ENCODE measurements around the gene ERAP2.

The ERAP2 gene

DNA sequence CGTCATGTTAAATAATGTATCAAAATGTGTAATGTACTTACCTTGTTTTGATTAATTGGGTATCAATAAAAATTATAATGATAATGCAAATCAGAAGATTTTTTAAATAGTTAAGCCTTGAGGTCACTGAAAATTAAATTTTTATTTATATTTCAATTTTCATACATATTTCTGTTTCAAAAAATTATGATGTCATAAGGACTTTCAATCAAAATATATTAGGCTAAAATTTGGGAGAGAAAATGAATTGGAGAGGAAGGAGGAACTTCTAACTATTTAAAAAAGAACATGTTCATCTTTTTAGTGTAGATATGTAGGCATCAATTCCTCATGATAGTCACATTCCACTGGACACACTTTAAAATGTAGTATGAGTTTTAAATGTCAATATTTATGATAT lies 39.5 kb upstream of the ERAP2 start:
- H3K27me3 ChIP-seq (ENCODE audit: control insufficient read depth in 3 of 3, insufficient read depth in 3 of 3, low read depth in 1 of 3, low read length in 3 of 3) = peaks cover 0 to 4% (median 0%) of the 10 kb centered on the region in 3 experiments
- no peak overlapping the region for H2BK12ac ChIP-seq (ENCODE audit: low read length)
- no peak overlapping the region for H3K9ac ChIP-seq (ENCODE audit: low read depth, low read length, poor library complexity)
- no peaks in the 10 kb centered on the region for H3K36me3 ChIP-seq (replicated peaks in 1 of 2; ENCODE audit: control insufficient read depth in 2 of 2, insufficient read depth in 2 of 2, low read length in 2 of 2)
- no peak overlapping the region for H3K4me3 ChIP-seq (ENCODE audit: low read length in 2 of 2)
- H3K23ac ChIP-seq (ENCODE audit: low read depth, low read length, poor library complexity) = no peak overlapping the region
- no peak overlapping the region for H2AK5ac ChIP-seq (ENCODE audit: low read depth, low read length)
- no peaks in the 10 kb centered on the region for H3K4me1 ChIP-seq (ENCODE audit: control insufficient read depth in 2 of 2, insufficient read depth in 1 of 2, low read depth in 1 of 2, low read length in 2 of 2)
- no peak overlapping the region for H2AFZ ChIP-seq (ENCODE audit: low read length)
- no peaks in the 10 kb centered on the region for H3K9me3 ChIP-seq (replicated peaks in 1 of 2; ENCODE audit: control insufficient read depth in 2 of 2, insufficient read depth in 1 of 2, low read depth in 1 of 2, low read length in 2 of 2)
- H2BK15ac ChIP-seq (ENCODE audit: low read length) = no peak overlapping the region
- no peaks in the 10 kb centered on the region for H3K79me1 ChIP-seq (ENCODE audit: low read depth, low read length)
- H3K27ac ChIP-seq (replicated peaks; ENCODE audit: low read length) = no peak overlapping the region
- no peak for DNase-seq (ENCODE audit: low spot score)
- no peak overlapping the region for H3K4me2 ChIP-seq (ENCODE audit: insufficient read depth, low read length, poor library complexity, severe bottlenecking)
- H3K18ac ChIP-seq (ENCODE audit: low read length) = no peak overlapping the region
- no peak overlapping the region for H3K14ac ChIP-seq (ENCODE audit: low read length)
- H4K8ac ChIP-seq (ENCODE audit: low read depth, low read length) = no peak overlapping the region
- no peak overlapping the region for H2BK120ac ChIP-seq (ENCODE audit: low read depth, low read length)
- no peak overlapping the region for H4K91ac ChIP-seq (ENCODE audit: low read depth, low read length, poor library complexity)
- no peak overlapping the region for H3K4ac ChIP-seq (ENCODE audit: low read length)
- no peak overlapping the region for H2BK5ac ChIP-seq (ENCODE audit: low read length)
- no CpG with 5 or more reads among the region's 1 CpG for WGBS, 2 donors (ENCODE audit: extremely low coverage in 2 of 2, insufficient read length in 2 of 2, insufficient replicate concordance in 1 of 2)

DNA sequence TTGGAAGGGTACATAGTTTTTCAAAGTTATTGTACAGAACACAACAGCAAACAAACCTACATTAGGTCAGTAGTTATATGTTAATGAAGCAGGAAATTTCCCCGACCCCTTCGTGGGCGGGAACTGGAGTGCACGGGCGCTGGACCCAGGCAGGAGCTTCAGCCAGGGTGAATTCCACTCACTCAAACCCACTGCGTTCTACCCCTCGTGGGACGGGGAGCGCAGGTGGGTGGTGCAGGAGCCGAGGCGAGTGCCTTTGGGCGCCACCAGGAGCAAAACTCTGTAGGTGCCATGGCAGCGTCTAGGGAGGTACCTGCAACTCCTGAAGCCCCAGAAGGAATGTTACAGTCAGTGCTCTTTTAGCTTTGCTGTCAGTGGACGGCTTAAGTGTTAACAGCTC lies 39.0 kb upstream of the ERAP2 start:
- no peak overlapping the region for H3K4me2 ChIP-seq (ENCODE audit: insufficient read depth, low read length, poor library complexity, severe bottlenecking)
- no peak overlapping the region for H4K8ac ChIP-seq (ENCODE audit: low read depth, low read length)
- H3K9ac ChIP-seq (ENCODE audit: low read depth, low read length, poor library complexity) = no peak overlapping the region
- H3K14ac ChIP-seq (ENCODE audit: low read length) = no peak overlapping the region
- H3K4ac ChIP-seq (ENCODE audit: low read length) = no peak overlapping the region
- H3K36me3 ChIP-seq (replicated peaks in 1 of 2; ENCODE audit: control insufficient read depth in 2 of 2, insufficient read depth in 2 of 2, low read length in 2 of 2) = no peaks in the 10 kb centered on the region
- H2AK5ac ChIP-seq (ENCODE audit: low read depth, low read length) = no peak overlapping the region
- H3K18ac ChIP-seq (ENCODE audit: low read length) = no peak overlapping the region
- no peak overlapping the region for H2BK5ac ChIP-seq (ENCODE audit: low read length)
- no CpG with 5 or more reads among the region's 14 CpGs for WGBS, 2 donors (ENCODE audit: extremely low coverage in 2 of 2, insufficient read length in 2 of 2, insufficient replicate concordance in 1 of 2)
- H3K23ac ChIP-seq (ENCODE audit: low read depth, low read length, poor library complexity) = no peak overlapping the region
- H2BK12ac ChIP-seq (ENCODE audit: low read length) = no peak overlapping the region
- H2BK15ac ChIP-seq (ENCODE audit: low read length) = no peak overlapping the region
- no peaks in the 10 kb centered on the region for H3K9me3 ChIP-seq (replicated peaks in 1 of 2; ENCODE audit: control insufficient read depth in 2 of 2, insufficient read depth in 1 of 2, low read depth in 1 of 2, low read length in 2 of 2)
- H3K4me1 ChIP-seq (ENCODE audit: control insufficient read depth in 2 of 2, insufficient read depth in 1 of 2, low read depth in 1 of 2, low read length in 2 of 2) = no peaks in the 10 kb centered on the region
- H2AFZ ChIP-seq (ENCODE audit: low read length) = no peak overlapping the region
- no peak overlapping the region for H2BK120ac ChIP-seq (ENCODE audit: low read depth, low read length)
- H4K91ac ChIP-seq (ENCODE audit: low read depth, low read length, poor library complexity) = no peak overlapping the region
- no peak overlapping the region for H3K27ac ChIP-seq (replicated peaks; ENCODE audit: low read length)
- H3K4me3 ChIP-seq (ENCODE audit: low read length in 2 of 2) = no peak overlapping the region
- H3K79me1 ChIP-seq (ENCODE audit: low read depth, low read length) = no peaks in the 10 kb centered on the region
- peaks cover 0 to 4% (median 0%) of the 10 kb centered on the region in 3 experiments for H3K27me3 ChIP-seq (ENCODE audit: control insufficient read depth in 3 of 3, insufficient read depth in 3 of 3, low read depth in 1 of 3, low read length in 3 of 3)
- no peak for DNase-seq (ENCODE audit: low spot score)

DNA sequence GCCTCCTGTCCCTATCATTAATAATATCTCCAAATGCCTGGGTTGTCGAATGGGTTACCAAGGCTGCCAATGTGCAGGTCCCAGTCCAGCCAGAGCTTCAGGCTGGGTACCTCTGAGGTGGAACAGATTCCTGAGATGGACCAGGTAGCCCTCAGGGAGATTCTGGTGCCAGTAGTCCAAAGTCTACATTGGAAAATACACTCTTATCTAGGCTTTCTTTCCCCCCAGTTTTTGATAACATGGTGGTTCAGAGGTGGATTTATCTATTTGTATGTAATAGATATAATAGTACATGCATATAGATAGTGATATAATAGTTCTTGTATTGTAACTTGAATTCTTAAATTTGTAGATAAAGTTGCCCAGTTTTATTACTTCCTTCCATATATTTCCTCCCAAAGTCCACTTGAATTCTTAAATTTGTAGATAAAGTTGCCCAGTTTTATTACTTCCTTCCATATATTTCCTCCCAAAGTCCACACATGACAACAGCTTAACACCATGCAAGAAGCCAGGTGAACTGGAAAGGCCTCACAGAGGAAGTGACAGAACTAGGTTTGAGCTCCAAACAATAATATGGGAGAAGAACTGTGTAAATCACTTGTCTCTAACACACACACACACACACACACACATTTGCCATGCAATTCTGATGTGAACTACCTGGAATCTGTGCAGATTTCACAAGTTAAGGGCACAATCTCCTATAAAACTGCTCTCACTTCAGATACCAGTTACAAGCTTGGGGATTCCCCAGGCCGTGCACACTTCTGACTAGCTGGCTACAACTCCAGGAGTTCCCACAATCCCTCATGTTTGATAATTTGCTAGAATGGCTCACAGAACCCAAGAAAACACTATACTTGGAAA lies 37.9 kb upstream of the ERAP2 start:
- Histone ChIP-seq H3K4ac (ENCODE audit: low read length) (no peak overlapping the region), H3K27ac (replicated peaks; ENCODE audit: low read length) (no peak overlapping the region), H2BK12ac (ENCODE audit: low read length) (no peak overlapping the region), H3K4me3 (ENCODE audit: low read length in 2 of 2) (no peak overlapping the region), H3K36me3 (replicated peaks in 1 of 2; ENCODE audit: control insufficient read depth in 2 of 2, insufficient read depth in 2 of 2, low read length in 2 of 2) (no peaks in the 10 kb centered on the region), H3K23ac (ENCODE audit: low read depth, low read length, poor library complexity) (no peak overlapping the region), H3K18ac (ENCODE audit: low read length) (no peak overlapping the region), H2AFZ (ENCODE audit: low read length) (peak overlapping the region; percentile 2), H3K9ac (ENCODE audit: low read depth, low read length, poor library complexity) (no peak overlapping the region), H2BK5ac (ENCODE audit: low read length) (no peak overlapping the region), H2BK120ac (ENCODE audit: low read depth, low read length) (no peak overlapping the region), H3K79me1 (ENCODE audit: low read depth, low read length) (no peaks in the 10 kb centered on the region), H3K14ac (ENCODE audit: low read length) (no peak overlapping the region), H3K27me3 (ENCODE audit: control insufficient read depth in 3 of 3, insufficient read depth in 3 of 3, low read depth in 1 of 3, low read length in 3 of 3) (peaks cover 0 to 4% (median 0%) of the 10 kb centered on the region in 3 experiments), H3K9me3 (replicated peaks in 1 of 2; ENCODE audit: control insufficient read depth in 2 of 2, insufficient read depth in 1 of 2, low read depth in 1 of 2, low read length in 2 of 2) (peaks cover 0 to 3% of the 10 kb centered on the region in 2 donors), H3K4me2 (ENCODE audit: insufficient read depth, low read length, poor library complexity, severe bottlenecking) (no peak overlapping the region), H2AK5ac (ENCODE audit: low read depth, low read length) (peak overlapping the region; percentile 61), H2BK15ac (ENCODE audit: low read length) (no peak overlapping the region), H4K91ac (ENCODE audit: low read depth, low read length, poor library complexity) (no peak overlapping the region), H4K8ac (ENCODE audit: low read depth, low read length) (no peak overlapping the region), H3K4me1 (ENCODE audit: control insufficient read depth in 2 of 2, insufficient read depth in 1 of 2, low read depth in 1 of 2, low read length in 2 of 2) (no peaks in the 10 kb centered on the region)
- DNase-seq (ENCODE audit: low spot score) = no peak
- no CpG with 5 or more reads among the region's 2 CpGs for WGBS, 2 donors (ENCODE audit: extremely low coverage in 2 of 2, insufficient read length in 2 of 2, insufficient replicate concordance in 1 of 2)

DNA sequence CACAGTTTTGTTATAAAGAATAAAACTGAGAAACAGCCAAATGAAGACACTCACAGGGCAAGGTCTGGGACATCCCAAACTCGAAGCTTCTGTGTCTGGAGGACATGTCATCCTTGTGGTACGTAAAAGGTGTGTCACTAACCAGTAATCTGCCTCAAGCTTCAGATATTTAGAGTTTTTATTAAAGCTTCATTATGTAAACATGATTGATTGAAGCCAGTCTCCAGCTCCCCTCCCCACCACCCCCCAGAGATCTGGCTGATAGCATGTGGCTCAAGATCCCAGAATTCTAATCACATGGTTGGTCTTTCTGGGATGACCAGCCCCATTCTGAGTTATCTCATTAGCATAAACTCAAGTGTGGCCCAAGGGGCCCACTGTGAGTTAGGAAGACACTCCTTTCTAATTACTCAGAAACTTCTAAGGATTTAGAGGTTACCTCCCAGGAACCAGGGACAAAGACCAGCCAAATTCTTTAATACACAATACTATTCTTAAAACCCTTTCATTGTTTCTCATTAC lies 37.2 kb upstream of the ERAP2 start:
- no peak overlapping the region for H3K4me3 ChIP-seq (ENCODE audit: low read length in 2 of 2)
- no peak overlapping the region for H3K14ac ChIP-seq (ENCODE audit: low read length)
- H4K8ac ChIP-seq (ENCODE audit: low read depth, low read length) = no peak overlapping the region
- no peak overlapping the region for H3K27ac ChIP-seq (replicated peaks; ENCODE audit: low read length)
- WGBS, 2 donors (ENCODE audit: extremely low coverage in 2 of 2, insufficient read length in 2 of 2, insufficient replicate concordance in 1 of 2) = no CpG with 5 or more reads among the region's 2 CpGs
- H2BK15ac ChIP-seq (ENCODE audit: low read length) = no peak overlapping the region
- H2AFZ ChIP-seq (ENCODE audit: low read length) = peak overlapping the region; percentile 2
- H3K9me3 ChIP-seq (replicated peaks in 1 of 2; ENCODE audit: control insufficient read depth in 2 of 2, insufficient read depth in 1 of 2, low read depth in 1 of 2, low read length in 2 of 2) = peaks cover 0 to 3% of the 10 kb centered on the region in 2 donors
- H3K23ac ChIP-seq (ENCODE audit: low read depth, low read length, poor library complexity) = no peak overlapping the region
- DNase-seq (ENCODE audit: low spot score) = no peak
- no peak overlapping the region for H3K4me2 ChIP-seq (ENCODE audit: insufficient read depth, low read length, poor library complexity, severe bottlenecking)
- no peaks in the 10 kb centered on the region for H3K4me1 ChIP-seq (ENCODE audit: control insufficient read depth in 2 of 2, insufficient read depth in 1 of 2, low read depth in 1 of 2, low read length in 2 of 2)
- no peak overlapping the region for H3K18ac ChIP-seq (ENCODE audit: low read length)
- no peak overlapping the region for H3K4ac ChIP-seq (ENCODE audit: low read length)
- no peaks in the 10 kb centered on the region for H3K36me3 ChIP-seq (replicated peaks in 1 of 2; ENCODE audit: control insufficient read depth in 2 of 2, insufficient read depth in 2 of 2, low read length in 2 of 2)
- no peak overlapping the region for H3K9ac ChIP-seq (ENCODE audit: low read depth, low read length, poor library complexity)
- H3K27me3 ChIP-seq (ENCODE audit: control insufficient read depth in 3 of 3, insufficient read depth in 3 of 3, low read depth in 1 of 3, low read length in 3 of 3) = peaks cover 0 to 4% (median 0%) of the 10 kb centered on the region in 3 experiments
- no peak overlapping the region for H2AK5ac ChIP-seq (ENCODE audit: low read depth, low read length)
- no peak overlapping the region for H2BK120ac ChIP-seq (ENCODE audit: low read depth, low read length)
- no peak overlapping the region for H4K91ac ChIP-seq (ENCODE audit: low read depth, low read length, poor library complexity)
- H2BK5ac ChIP-seq (ENCODE audit: low read length) = no peak overlapping the region
- no peaks in the 10 kb centered on the region for H3K79me1 ChIP-seq (ENCODE audit: low read depth, low read length)
- no peak overlapping the region for H2BK12ac ChIP-seq (ENCODE audit: low read length)
